Measurements from ENCODE around the gene PDE6D.
"Not testable (repeated sequence)": the region's sequence is repeated elsewhere in the genome, so short reads cannot be mapped to it uniquely, and the experiment has no call there.

PDE6D gene

GRCh38 chr2:231780123-231780908, 766 bp downstream of the PDE6D start:
- no peak for DNase-seq (ENCODE audit: extremely low read depth in 1 of 2, low read depth in 1 of 2)

- no peak for DNase-seq (ENCODE audit: extremely low read depth in 1 of 2, low read depth in 1 of 2)
Observed at GRCh38 chr2:231769170-231770136, 11.6 kb downstream of the PDE6D start.

- DNase-seq (ENCODE audit: extremely low read depth in 1 of 2, low read depth in 1 of 2) = no peak
Observed at GRCh38 chr2:231765496-231765929, 15.6 kb downstream of the PDE6D start.

- DNase-seq (ENCODE audit: extremely low read depth in 1 of 2, low read depth in 1 of 2) = no peak
Observed at GRCh38 chr2:231764760-231765159, 16.3 kb downstream of the PDE6D start.

- no peak for DNase-seq (ENCODE audit: extremely low read depth in 1 of 2, low read depth in 1 of 2)
Observed at GRCh38 chr2:231764124-231764523, 17.0 kb downstream of the PDE6D start.

- DNase-seq (ENCODE audit: extremely low read depth in 1 of 2, low read depth in 1 of 2) = no peak
Observed at GRCh38 chr2:231761735-231762134, 19.3 kb downstream of the PDE6D start.

GRCh38 chr2:231752061-231752460, 29.0 kb downstream of the PDE6D start:
- no peak for DNase-seq (ENCODE audit: extremely low read depth in 1 of 2, low read depth in 1 of 2)

GRCh38 chr2:231751042-231751815, 29.9 kb downstream of the PDE6D start:
- DNase-seq (ENCODE audit: extremely low read depth in 1 of 2, low read depth in 1 of 2) = no peak

GRCh38 chr2:231749016-231749415, 32.1 kb downstream of the PDE6D start:
- not testable (repeated sequence) for DNase-seq (ENCODE audit: extremely low read depth in 1 of 2, low read depth in 1 of 2)

- DNase-seq (ENCODE audit: extremely low read depth in 1 of 2, low read depth in 1 of 2) = not testable (repeated sequence)
Observed at GRCh38 chr2:231748153-231748896, 32.8 kb downstream of the PDE6D start.

GRCh38 chr2:231745303-231746038, 35.6 kb downstream of the PDE6D start:
- DNase-seq (ENCODE audit: extremely low read depth in 1 of 2, low read depth in 1 of 2) = no peak

- no peak for DNase-seq (ENCODE audit: extremely low read depth in 1 of 2, low read depth in 1 of 2)
Observed at GRCh38 chr2:231743376-231744116, 37.5 kb downstream of the PDE6D start.

GRCh38 chr2:231737761-231738160, 43.3 kb downstream of the PDE6D start:
- no peak for DNase-seq (ENCODE audit: extremely low read depth in 1 of 2, low read depth in 1 of 2)

GRCh38 chr2:231732604-231733003, 48.5 kb downstream of the PDE6D start:
- DNase-seq (ENCODE audit: extremely low read depth in 1 of 2, low read depth in 1 of 2) = no peak

- no peak for DNase-seq (ENCODE audit: extremely low read depth in 1 of 2, low read depth in 1 of 2)
Observed at GRCh38 chr2:231727621-231728020, 53.5 kb downstream of the PDE6D start.

GRCh38 chr2:231726276-231726675, 54.8 kb downstream of the PDE6D start:
- no peak for DNase-seq (ENCODE audit: extremely low read depth in 1 of 2, low read depth in 1 of 2)

- no peak for DNase-seq (ENCODE audit: extremely low read depth in 1 of 2, low read depth in 1 of 2)
Observed at GRCh38 chr2:231725476-231725875, 55.6 kb downstream of the PDE6D start.

- no peak for DNase-seq (ENCODE audit: extremely low read depth in 1 of 2, low read depth in 1 of 2)
Observed at GRCh38 chr2:231722721-231723307, 58.3 kb downstream of the PDE6D start.
